GM18511 (cell line): ENCODE data around the gene RMC1.
"Not testable (repeated sequence)": the region's sequence is repeated elsewhere in the genome, so short reads cannot be mapped to it uniquely, and the experiment has no call there.

Experiments used
- ATAC-seq: cut with Tn5 transposase; IDR thresholded peaks from one replicate; pipeline ENCODE4 v1.9.1; 2021; ENCODE audit warnings: mild to moderate bottlenecking, moderate library complexity; ENCODE audit not compliant: unreplicated experiment

Gene RMC1

GRCh38 chr18:23556145-23556780 is 53.0 kb downstream of the RMC1 start:
- ATAC-seq: no peak

- not testable (repeated sequence) for ATAC-seq
Observed at GRCh38 chr18:23557511-23557910, 54.2 kb downstream of the RMC1 start.

- no peak for ATAC-seq
Observed at GRCh38 chr18:23560186-23560585, 56.9 kb downstream of the RMC1 start.

- ATAC-seq: no peak
Observed at GRCh38 chr18:23563377-23564043, 60.2 kb downstream of the RMC1 start.

GRCh38 chr18:23565916-23566547 is 62.7 kb downstream of the RMC1 start:
- ATAC-seq: no peak

GRCh38 chr18:23567671-23568070 is 64.4 kb downstream of the RMC1 start:
- ATAC-seq: no peak

GRCh38 chr18:23568281-23569138 is 65.2 kb downstream of the RMC1 start:
- no peak for ATAC-seq

- no peak for ATAC-seq
Observed at GRCh38 chr18:23569299-23570063, 66.2 kb downstream of the RMC1 start.

- no peak for ATAC-seq
Observed at GRCh38 chr18:23570912-23571504, 67.7 kb downstream of the RMC1 start.

GRCh38 chr18:23572012-23572411 is 68.7 kb downstream of the RMC1 start:
- ATAC-seq: no peak

- no peak for ATAC-seq
Observed at GRCh38 chr18:23572570-23572969, 69.3 kb downstream of the RMC1 start.

- no peak for ATAC-seq
Observed at GRCh38 chr18:23573020-23573419, 69.7 kb downstream of the RMC1 start.

GRCh38 chr18:23573626-23574431 is 70.5 kb downstream of the RMC1 start:
- ATAC-seq: no peak

- no peak for ATAC-seq
Observed at GRCh38 chr18:23574611-23575308, 71.4 kb downstream of the RMC1 start.

- no peak for ATAC-seq
Observed at GRCh38 chr18:23575309-23575651, 72.0 kb downstream of the RMC1 start.

GRCh38 chr18:23577521-23577920 is 74.2 kb downstream of the RMC1 start:
- not testable (repeated sequence) for ATAC-seq

GRCh38 chr18:23578067-23578701 is 74.9 kb downstream of the RMC1 start:
- ATAC-seq: no peak

- no peak for ATAC-seq
Observed at GRCh38 chr18:23578891-23579653, 75.8 kb downstream of the RMC1 start.
